Stimulated activated CD4-positive, alpha-beta T cell treated with anti-CD3 and anti-CD28 coated beads, Interleukin-12 subunit alpha, Interleukin-12 subunit beta, amount 100 ng/mL, for 48 hours (primary cell): ENCODE results near the gene ACTL8.

Source experiments
- DNase-seq, 3 donors: peaks; one replicate each; pipeline ENCODE4 v3.0.0-alpha.2; 2020; ENCODE audit warnings: low read depth in 2 of 3, low spot score in 1 of 3

Gene ACTL8

GRCh38 chr1:17765444-17766411, 10.6 kb downstream of the ACTL8 start:
- DNase-seq = no peak

GRCh38 chr1:17768651-17769241, 13.6 kb downstream of the ACTL8 start:
- no peak for DNase-seq

- DNase-seq = no peak
Measured at GRCh38 chr1:17770983-17771382, 15.8 kb downstream of the ACTL8 start.

GRCh38 chr1:17772615-17773212, 17.6 kb downstream of the ACTL8 start:
- DNase-seq = no peak

- DNase-seq = no peak
Measured at GRCh38 chr1:17773591-17774326, 18.6 kb downstream of the ACTL8 start.

GRCh38 chr1:17774452-17774851, 19.3 kb downstream of the ACTL8 start:
- DNase-seq = no peak

- DNase-seq = no peak
Measured at GRCh38 chr1:17775796-17776195, 20.7 kb downstream of the ACTL8 start.

- no peak for DNase-seq
Measured at GRCh38 chr1:17776426-17776825, 21.3 kb downstream of the ACTL8 start.

GRCh38 chr1:17777330-17777729, 22.2 kb downstream of the ACTL8 start:
- no peak for DNase-seq

GRCh38 chr1:17777818-17778217, 22.7 kb downstream of the ACTL8 start:
- no peak for DNase-seq

GRCh38 chr1:17780916-17781315, 25.8 kb downstream of the ACTL8 start:
- no peak for DNase-seq

GRCh38 chr1:17789926-17790325, 34.8 kb downstream of the ACTL8 start:
- no peak for DNase-seq

- DNase-seq = no peak
Measured at GRCh38 chr1:17790383-17791054, 35.4 kb downstream of the ACTL8 start.

- DNase-seq = no peak
Measured at GRCh38 chr1:17791055-17791390, 35.9 kb downstream of the ACTL8 start.

GRCh38 chr1:17791480-17791879, 36.3 kb downstream of the ACTL8 start:
- no peak for DNase-seq

GRCh38 chr1:17792421-17792820, 37.3 kb downstream of the ACTL8 start:
- DNase-seq = no peak

GRCh38 chr1:17795081-17795809, 40.1 kb downstream of the ACTL8 start:
- DNase-seq = no peak

GRCh38 chr1:17795836-17796645, 40.9 kb downstream of the ACTL8 start:
- DNase-seq = no peak

- no peak for DNase-seq
Measured at GRCh38 chr1:17797478-17797877, 42.3 kb downstream of the ACTL8 start.
